Jurkat, Clone E6-1 (cell line): ENCODE measurements around the gene RPS26.
"Not testable (repeated sequence)": the region's sequence is repeated elsewhere in the genome, so short reads cannot be mapped to it uniquely, and the experiment has no call there.

Experiments
- DNase-seq: peaks from one replicate; pipeline ENCODE4 v3.0.0-alpha.2; 2011; ENCODE audit warnings: low read depth, low spot score
- H3K4me3 ChIP-seq: 2 replicates; pipeline ENCODE4 v1.5.1; 2011; ENCODE audit warnings: mild to moderate bottlenecking, low read length, control low read depth, moderate library complexity

Gene RPS26

GRCh38 chr12:56062996-56063395 is 21.3 kb downstream of the RPS26 start:
- no peak for DNase-seq
- no peak overlapping the region for H3K4me3 ChIP-seq

GRCh38 chr12:56071648-56072047 is 29.9 kb downstream of the RPS26 start:
- H3K4me3 ChIP-seq: no peak overlapping the region
- DNase-seq: no peak

GRCh38 chr12:56074396-56074795 is 32.7 kb downstream of the RPS26 start:
- no peak overlapping the region for H3K4me3 ChIP-seq
- DNase-seq: no peak

- not testable (repeated sequence) for H3K4me3 ChIP-seq, DNase-seq
These were observed 36.2 kb downstream of the RPS26 start for GRCh38 chr12:56077966-56078365.

- DNase-seq: no peak
- no peak overlapping the region for H3K4me3 ChIP-seq
These were observed 36.7 kb downstream of the RPS26 start for GRCh38 chr12:56078427-56078826.

- no peak for DNase-seq
- H3K4me3 ChIP-seq: peak overlapping the region; percentile 60
These were observed 37.4 kb downstream of the RPS26 start for GRCh38 chr12:56078931-56079722.

GRCh38 chr12:56079723-56080555 is 38.2 kb downstream of the RPS26 start, which contains the start of gene ERBB3:
Gene ERBB3, plus strand, starts transcription at chr12:56080165. Its CDS starts 136 bp downstream, at chr12:56080301.
- DNase-seq: no peak
- H3K4me3 ChIP-seq: peak within 1 kb of the TSS; percentile 60

GRCh38 chr12:56080556-56081138 is 38.9 kb downstream of the RPS26 start:
- no peak overlapping the region for H3K4me3 ChIP-seq
- DNase-seq: no peak

- no peak overlapping the region for H3K4me3 ChIP-seq
- DNase-seq: no peak
These were observed 40.0 kb downstream of the RPS26 start for GRCh38 chr12:56081393-56082347.

- H3K4me3 ChIP-seq: no peak overlapping the region
- no peak for DNase-seq
These were observed 40.7 kb downstream of the RPS26 start for GRCh38 chr12:56082382-56082781.

- no peak for DNase-seq
- no peak overlapping the region for H3K4me3 ChIP-seq
These were observed 41.2 kb downstream of the RPS26 start for GRCh38 chr12:56082967-56083366.

- DNase-seq: no peak
- no peak overlapping the region for H3K4me3 ChIP-seq
These were observed 43.3 kb downstream of the RPS26 start for GRCh38 chr12:56084958-56085543.

- H3K4me3 ChIP-seq: no peak overlapping the region
- no peak for DNase-seq
These were observed 44.4 kb downstream of the RPS26 start for GRCh38 chr12:56086096-56086495.

- no peak for DNase-seq
- no peak overlapping the region for H3K4me3 ChIP-seq
These were observed 44.9 kb downstream of the RPS26 start for GRCh38 chr12:56086608-56087007.

- H3K4me3 ChIP-seq: no peak overlapping the region
- DNase-seq: no peak
These were observed 45.5 kb downstream of the RPS26 start for GRCh38 chr12:56087220-56087619.
